OCI-LY7 (cell line): ENCODE results near the gene EPS8L3. TPM values are rescaled to one million over a fixed set of nuclear protein-coding genes. Genes with fewer than 3 reads are reported as not detected.

Source experiments
- BruUV-seq: library from RNA; stranded (reverse); fragments of 400-500 nt; replicated peaks from 2 replicates; lab custom pipeline; 2021; lab: Mats Ljungman, UMichigan
- CTCF ChIA-PET: fragments of 300-600 bp; sonication (Branson Sonifier 250); formaldehyde crosslinking; loops from one replicate; lab custom pipeline; 2022; ENCODE audit warnings: antibody characterized with exemption; ENCODE audit not compliant: unreplicated experiment; lab: Charles Lee
- POLR2A ChIA-PET: fragments of 300-600 bp; sonication (Branson Sonifier 250); formaldehyde crosslinking; loops from one replicate; lab custom pipeline; 2022; ENCODE audit warnings: antibody characterized with exemption; lab: Charles Lee
- DNase-seq: peaks from one replicate; pipeline ENCODE4 v3.0.0-alpha.2; 2015; ENCODE audit warnings: low spot score
- H2AFZ ChIP-seq: fragments of 200-600 bp; sonication (generic), shearing (Covaris generic); 2 replicates; pipeline ENCODE4 v1.6.1; 2014; ENCODE audit warnings: mild to moderate bottlenecking, antibody characterized with exemption, low read length, moderate library complexity
- H3K27ac ChIP-seq: fragments of 200-600 bp; sonication (generic); 2 replicates; pipeline ENCODE4 v1.5.1; 2014; ENCODE audit warnings: mixed run types, low read depth, mild to moderate bottlenecking, moderate library complexity, low read length, inconsistent platforms; ENCODE audit not compliant: poor library complexity, severe bottlenecking
- H3K36me3 ChIP-seq: fragments of 200-600 bp; sonication (generic); 2 replicates; pipeline ENCODE4 v1.6.1; 2014; ENCODE audit warnings: mild to moderate bottlenecking, antibody characterized with exemption, low read length, moderate library complexity, mixed read lengths; ENCODE audit not compliant: insufficient read depth
- H3K4me1 ChIP-seq: fragments of 200-600 bp; sonication (generic); 2 replicates; pipeline ENCODE4 v1.5.1; 2014; ENCODE audit warnings: mild to moderate bottlenecking, low read length; ENCODE audit not compliant: insufficient read depth, poor library complexity, severe bottlenecking
- H3K4me2 ChIP-seq: fragments of 200-600 bp; sonication (generic); 2 replicates; pipeline ENCODE4 v1.6.1; 2014; ENCODE audit warnings: mild to moderate bottlenecking, low read length
- H3K4me3 ChIP-seq: fragments of 200-600 bp; sonication (generic); 2 replicates; pipeline ENCODE4 v1.5.1; 2014; ENCODE audit warnings: mild to moderate bottlenecking, low read depth, low read length; ENCODE audit not compliant: poor library complexity, severe bottlenecking
- H3K79me2 ChIP-seq: fragments of 200-600 bp; sonication (generic); 2 replicates; pipeline ENCODE4 v1.6.1; 2016; ENCODE audit warnings: low read depth, mild to moderate bottlenecking, low read length, moderate library complexity, mixed read lengths; ENCODE audit not compliant: insufficient read depth
- H3K9me2 ChIP-seq: fragments of 200-600 bp; sonication (generic); 2 replicates; pipeline ENCODE4 v1.6.1; 2016; ENCODE audit warnings: mild to moderate bottlenecking, low read length, mixed read lengths; ENCODE audit not compliant: insufficient read depth
- H3K9me3 ChIP-seq: fragments of 200-600 bp; sonication (generic); 2 replicates; pipeline ENCODE4 v1.6.1; 2014; ENCODE audit warnings: mild to moderate bottlenecking, mixed run types, low read length, mixed read lengths
- H4K20me1 ChIP-seq: fragments of 200-600 bp; sonication (generic); 2 replicates; pipeline ENCODE4 v1.6.1; 2014; ENCODE audit warnings: mild to moderate bottlenecking, antibody characterized with exemption, low read length, moderate library complexity, mixed read lengths; ENCODE audit not compliant: insufficient read depth
- CTCF ChIP-seq: fragments of 200-600 bp; sonication (generic); conservative IDR thresholded peaks from 2 replicates; pipeline ENCODE4 v1.5.1; 2014; ENCODE audit warnings: mild to moderate bottlenecking, antibody characterized with exemption, low read length, moderate library complexity, mixed read lengths
- EZH2phosphoT487 ChIP-seq: fragments of 200-600 bp; sonication (generic); IDR thresholded peaks from 2 replicates; pipeline ENCODE4 v1.6.1; 2018; ENCODE audit warnings: low read depth, borderline replicate concordance, mild to moderate bottlenecking, mixed run types, antibody characterized with exemption, low read length, moderate library complexity, mixed read lengths
- intact Hi-C: fragments of 100-400 bp; cut with micrococcal nuclease; formaldehyde crosslinking; loops from one replicate; pipeline ENCODE4 v1.10.0; 2022; ENCODE audit not compliant: unreplicated experiment
- total RNA-seq, 2 experiments: library from RNA; depleted of rRNA in 1 of 2; stranded (reverse); fragments of >200 nt in 1 of 2; shearing (Covaris generic) in 1 of 2; gene quantifications; 2 replicates each; pipeline ENCODE4 v1.2.3, GENCODE V29; 2014 to 2022

Gene EPS8L3
- total RNA-seq, 2 experiments from 2014 or later = not detected

DNA sequence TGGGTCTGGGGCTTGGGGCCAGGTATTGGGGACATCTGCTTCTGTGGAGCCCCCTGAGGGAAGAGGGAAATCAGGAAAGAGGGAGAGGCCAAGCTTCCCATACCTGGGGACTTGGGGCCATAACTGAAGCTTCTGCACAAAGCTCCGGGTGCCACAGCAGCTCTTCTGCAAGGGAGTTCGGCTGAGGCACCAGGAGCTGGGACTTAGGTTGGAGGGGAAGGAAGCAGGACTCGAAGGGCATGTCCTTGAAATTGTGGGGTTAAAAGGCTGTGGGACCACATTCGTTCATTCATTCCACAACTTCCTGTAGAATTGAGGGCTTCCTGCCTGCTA, 1.7 kb upstream of the EPS8L3 start:
- DNase-seq = no peak
- Histone ChIP-seq H4K20me1 (no peaks in the 10 kb centered on the region), H3K36me3 (no peaks in the 10 kb centered on the region), H3K4me2 (no peak overlapping the region), H3K27ac (no peak overlapping the region), H3K4me3 (no peak overlapping the region), H3K4me1 (no peaks in the 10 kb centered on the region), H3K9me3 (no peaks in the 10 kb centered on the region), H2AFZ (no peak overlapping the region), H3K9me2 (no peaks in the 10 kb centered on the region), H3K79me2 (no peaks in the 10 kb centered on the region)
- TF ChIP-seq CTCF = no peak
- TF ChIP-seq EZH2phosphoT487 = no peak
- intact Hi-C loops = no loop called here
- no TSS peak for BruUV-seq
- ChIA-PET CTCF (interaction anchor here (0.6 kb wide), 1 partner anchor 219 kb away, joined by 3 read pairs; no protein-coding TSS in a partner anchor), POLR2A (interaction anchor here (0.6 kb wide), 1 partner anchor 109 kb away, joined by 3 read pairs; no protein-coding TSS in a partner anchor)

DNA sequence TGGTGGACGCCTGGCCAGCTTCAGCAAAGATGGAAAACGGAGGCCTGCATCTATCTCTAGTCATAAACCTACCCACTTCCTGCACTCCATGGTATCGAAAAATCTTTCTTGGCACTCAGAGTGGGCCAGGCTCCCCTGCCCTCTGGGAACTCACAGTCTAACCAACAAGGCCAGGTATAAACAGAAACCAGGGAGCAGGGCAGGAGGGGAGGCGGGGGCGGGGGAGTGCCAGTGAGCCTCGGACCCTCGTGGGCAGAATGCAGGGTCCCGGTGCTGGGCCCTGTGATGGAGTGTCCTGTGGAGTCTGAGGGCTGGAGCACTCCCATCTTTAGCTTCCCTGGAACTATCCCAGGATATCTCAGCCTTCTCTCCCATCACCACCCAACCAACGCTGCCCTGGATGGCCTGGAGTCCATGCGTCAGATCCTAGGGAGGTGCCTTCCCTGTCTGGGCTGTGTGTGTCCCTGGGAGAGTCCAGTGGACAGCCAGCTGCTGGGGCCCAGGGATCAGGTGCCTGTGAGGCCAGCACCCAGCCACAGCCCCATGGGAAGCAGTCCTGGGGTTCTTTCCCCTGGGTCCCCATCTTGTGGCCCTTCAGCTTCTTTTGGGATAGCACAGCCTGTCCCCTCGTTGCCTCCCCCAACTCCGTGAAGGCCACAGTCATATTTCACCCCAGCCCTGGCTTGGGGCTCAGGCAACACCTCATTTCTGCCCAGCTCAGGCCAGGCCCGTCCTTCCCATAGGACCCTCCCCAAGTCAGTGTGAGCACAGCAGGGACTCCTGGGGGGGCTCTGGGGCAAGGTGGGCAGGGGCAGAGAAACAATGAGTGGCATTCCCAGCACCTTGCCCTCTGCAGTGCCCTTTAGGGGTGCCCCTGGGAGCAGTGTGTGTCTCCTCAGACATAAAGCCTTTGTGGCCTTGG, 1.1 kb upstream of the EPS8L3 start:
- Histone ChIP-seq H3K9me2 (no peaks in the 10 kb centered on the region), H4K20me1 (no peaks in the 10 kb centered on the region), H3K4me3 (no peak overlapping the region), H3K36me3 (no peaks in the 10 kb centered on the region), H3K4me2 (no peak overlapping the region), H3K27ac (no peak overlapping the region), H2AFZ (no peak overlapping the region), H3K9me3 (no peaks in the 10 kb centered on the region), H3K79me2 (no peaks in the 10 kb centered on the region), H3K4me1 (no peaks in the 10 kb centered on the region)
- intact Hi-C loops = no loop called here
- no TSS peak for BruUV-seq
- DNase-seq = no peak
- TF ChIP-seq CTCF (no peak), EZH2phosphoT487 (no peak)
- ChIA-PET CTCF (interaction anchor here (0.6 kb wide), 1 partner anchor 219 kb away, joined by 3 read pairs; no protein-coding TSS in a partner anchor), POLR2A (interaction anchor here (0.6 kb wide), 1 partner anchor 35 kb away, joined by 4 read pairs; no protein-coding TSS in a partner anchor)
